ENCODE results near the gene GCSH. TPM values are rescaled to one million over a fixed set of nuclear protein-coding genes. Genes with fewer than 3 reads are reported as not detected.

GCSH gene
- polyA plus RNA-seq, 1 donor from 2014 or later = 81.8 TPM

DNA sequence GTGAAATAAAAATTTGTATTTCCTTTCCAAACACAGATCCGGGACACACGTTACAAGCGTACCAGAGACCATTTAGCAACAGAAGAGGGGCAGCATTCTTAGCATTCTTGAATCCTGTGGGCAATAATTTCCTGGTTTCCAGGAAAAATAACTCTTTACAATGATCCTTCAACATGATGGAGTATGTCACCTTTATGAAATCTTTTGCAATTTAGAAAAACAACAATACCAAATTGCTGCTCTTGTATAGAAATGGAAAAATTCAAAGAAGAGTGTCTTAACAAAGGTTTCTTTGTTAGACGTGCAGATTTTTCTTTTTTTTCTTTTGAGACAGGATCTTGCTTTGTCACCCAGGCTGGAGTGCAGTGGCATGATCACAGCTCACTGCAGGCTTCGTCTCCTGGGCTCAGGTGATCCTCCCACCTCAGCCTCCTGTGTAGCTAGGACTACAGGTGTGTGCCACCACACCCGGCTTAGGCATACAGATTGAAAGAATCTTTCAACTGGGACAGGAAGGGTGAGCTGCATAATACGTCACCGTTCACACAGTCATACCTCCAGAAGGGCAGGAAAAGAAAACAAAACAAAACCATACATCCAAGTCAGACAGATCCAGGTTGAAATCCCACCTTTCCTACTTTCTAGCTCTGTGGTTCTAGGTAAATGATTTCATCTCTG, 10.8 kb upstream of the GCSH start:
- H3K4me3 ChIP-seq (ENCODE audit: low read length) = no peak overlapping the region
- no peaks in the 10 kb centered on the region for H3K36me3 ChIP-seq (ENCODE audit: insufficient read depth, low read length)
- H3F3A ChIP-seq (ENCODE audit: insufficient read depth, low read length, poor library complexity, severe bottlenecking) = no peaks in the 10 kb centered on the region
- no peaks in the 10 kb centered on the region for H3K27me3 ChIP-seq (ENCODE audit: insufficient read depth, low read depth, low read length)
- no peak overlapping the region for H2AFZ ChIP-seq (ENCODE audit: low read depth, low read length)
- no peaks in the 10 kb centered on the region for H3K9me3 ChIP-seq (ENCODE audit: low read length)
- no peaks in the 10 kb centered on the region for H4K20me1 ChIP-seq (ENCODE audit: insufficient read depth)
- H3K4me2 ChIP-seq (ENCODE audit: low read length) = no peak overlapping the region
- no peaks in the 10 kb centered on the region for H3K9me2 ChIP-seq (ENCODE audit: insufficient read depth, low read length)
- no peak for TF ChIP-seq TAF1 (IDR thresholded peaks at IDR 0.05; ENCODE audit: low read depth)
- TF ChIP-seq RAD21 (conservative IDR thresholded peaks at IDR 0.05) = no peak
- TF ChIP-seq, protein P1, sequence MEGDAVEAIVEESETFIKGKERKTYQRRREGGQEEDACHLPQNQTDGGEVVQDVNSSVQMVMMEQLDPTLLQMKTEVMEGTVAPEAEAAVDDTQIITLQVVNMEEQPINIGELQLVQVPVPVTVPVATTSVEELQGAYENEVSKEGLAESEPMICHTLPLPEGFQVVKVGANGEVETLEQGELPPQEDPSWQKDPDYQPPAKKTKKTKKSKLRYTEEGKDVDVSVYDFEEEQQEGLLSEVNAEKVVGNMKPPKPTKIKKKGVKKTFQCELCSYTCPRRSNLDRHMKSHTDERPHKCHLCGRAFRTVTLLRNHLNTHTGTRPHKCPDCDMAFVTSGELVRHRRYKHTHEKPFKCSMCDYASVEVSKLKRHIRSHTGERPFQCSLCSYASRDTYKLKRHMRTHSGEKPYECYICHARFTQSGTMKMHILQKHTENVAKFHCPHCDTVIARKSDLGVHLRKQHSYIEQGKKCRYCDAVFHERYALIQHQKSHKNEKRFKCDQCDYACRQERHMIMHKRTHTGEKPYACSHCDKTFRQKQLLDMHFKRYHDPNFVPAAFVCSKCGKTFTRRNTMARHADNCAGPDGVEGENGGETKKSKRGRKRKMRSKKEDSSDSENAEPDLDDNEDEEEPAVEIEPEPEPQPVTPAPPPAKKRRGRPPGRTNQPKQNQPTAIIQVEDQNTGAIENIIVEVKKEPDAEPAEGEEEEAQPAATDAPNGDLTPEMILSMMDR (IDR thresholded peaks at IDR 0.05; ENCODE audit: poor library complexity, severe bottlenecking) = no peak
- no peak overlapping the region for H3K9ac ChIP-seq (ENCODE audit: low read length)
- no peaks in the 10 kb centered on the region for H3K79me2 ChIP-seq (replicated peaks; ENCODE audit: insufficient read depth, low read length)
- H3K27ac ChIP-seq (ENCODE audit: low read length) = no peak overlapping the region

DNA sequence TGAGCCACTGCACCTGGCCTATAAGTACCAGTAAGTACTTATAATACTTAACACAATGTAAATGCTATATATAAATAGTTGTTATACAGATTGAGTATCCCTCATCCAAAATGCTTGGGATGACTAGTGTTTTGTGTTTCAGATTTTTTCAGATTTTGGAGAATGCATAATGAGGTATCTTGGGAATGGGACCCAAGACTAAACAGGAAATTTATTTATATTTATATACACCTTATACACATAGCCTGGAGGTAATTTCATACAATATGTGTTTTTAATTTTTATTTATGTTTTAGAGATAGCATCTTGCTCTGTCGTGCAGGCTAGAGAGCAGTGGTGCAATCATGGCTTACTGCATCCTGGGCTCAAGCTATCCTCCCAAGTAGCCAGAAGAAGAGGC, 9.8 kb upstream of the GCSH start:
- TF ChIP-seq, protein P2, sequence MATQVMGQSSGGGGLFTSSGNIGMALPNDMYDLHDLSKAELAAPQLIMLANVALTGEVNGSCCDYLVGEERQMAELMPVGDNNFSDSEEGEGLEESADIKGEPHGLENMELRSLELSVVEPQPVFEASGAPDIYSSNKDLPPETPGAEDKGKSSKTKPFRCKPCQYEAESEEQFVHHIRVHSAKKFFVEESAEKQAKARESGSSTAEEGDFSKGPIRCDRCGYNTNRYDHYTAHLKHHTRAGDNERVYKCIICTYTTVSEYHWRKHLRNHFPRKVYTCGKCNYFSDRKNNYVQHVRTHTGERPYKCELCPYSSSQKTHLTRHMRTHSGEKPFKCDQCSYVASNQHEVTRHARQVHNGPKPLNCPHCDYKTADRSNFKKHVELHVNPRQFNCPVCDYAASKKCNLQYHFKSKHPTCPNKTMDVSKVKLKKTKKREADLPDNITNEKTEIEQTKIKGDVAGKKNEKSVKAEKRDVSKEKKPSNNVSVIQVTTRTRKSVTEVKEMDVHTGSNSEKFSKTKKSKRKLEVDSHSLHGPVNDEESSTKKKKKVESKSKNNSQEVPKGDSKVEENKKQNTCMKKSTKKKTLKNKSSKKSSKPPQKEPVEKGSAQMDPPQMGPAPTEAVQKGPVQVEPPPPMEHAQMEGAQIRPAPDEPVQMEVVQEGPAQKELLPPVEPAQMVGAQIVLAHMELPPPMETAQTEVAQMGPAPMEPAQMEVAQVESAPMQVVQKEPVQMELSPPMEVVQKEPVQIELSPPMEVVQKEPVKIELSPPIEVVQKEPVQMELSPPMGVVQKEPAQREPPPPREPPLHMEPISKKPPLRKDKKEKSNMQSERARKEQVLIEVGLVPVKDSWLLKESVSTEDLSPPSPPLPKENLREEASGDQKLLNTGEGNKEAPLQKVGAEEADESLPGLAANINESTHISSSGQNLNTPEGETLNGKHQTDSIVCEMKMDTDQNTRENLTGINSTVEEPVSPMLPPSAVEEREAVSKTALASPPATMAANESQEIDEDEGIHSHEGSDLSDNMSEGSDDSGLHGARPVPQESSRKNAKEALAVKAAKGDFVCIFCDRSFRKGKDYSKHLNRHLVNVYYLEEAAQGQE (IDR thresholded peaks at IDR 0.05; ENCODE audit: borderline replicate concordance) = no peak
- TF ChIP-seq, protein P1 (IDR thresholded peaks at IDR 0.05; ENCODE audit: poor library complexity, severe bottlenecking) = no peak
- TF ChIP-seq RAD21 (conservative IDR thresholded peaks at IDR 0.05) (no peak), POLR2AphosphoS5 (IDR thresholded peaks at IDR 0.05) (no peak), EZH2 (IDR thresholded peaks at IDR 0.05; ENCODE audit: borderline replicate concordance, insufficient read depth, low read length, poor library complexity, severe bottlenecking) (no peak), EP300 (conservative IDR thresholded peaks at IDR 0.05; ENCODE audit: poor library complexity, severe bottlenecking) (no peak), SMC3 (conservative IDR thresholded peaks at IDR 0.05; ENCODE audit: poor library complexity) (no peak), TAF1 (IDR thresholded peaks at IDR 0.05; ENCODE audit: low read depth) (no peak), MXI1 (conservative IDR thresholded peaks at IDR 0.05; ENCODE audit: poor library complexity, severe bottlenecking) (no peak)
- no peak overlapping the region for H3K9ac ChIP-seq (ENCODE audit: low read length)
- H3K4me3 ChIP-seq (ENCODE audit: low read length) = no peak overlapping the region
- H3K27me3 ChIP-seq (ENCODE audit: insufficient read depth, low read depth, low read length) = no peaks in the 10 kb centered on the region
- H3K4me2 ChIP-seq (ENCODE audit: low read length) = no peak overlapping the region
- no peaks in the 10 kb centered on the region for H3K9me2 ChIP-seq (ENCODE audit: insufficient read depth, low read length)
- no peak overlapping the region for H3K27ac ChIP-seq (ENCODE audit: low read length)
- no peaks in the 10 kb centered on the region for H3F3A ChIP-seq (ENCODE audit: insufficient read depth, low read length, poor library complexity, severe bottlenecking)
- H3K9me3 ChIP-seq (ENCODE audit: low read length) = no peaks in the 10 kb centered on the region
- no peaks in the 10 kb centered on the region for H4K20me1 ChIP-seq (ENCODE audit: insufficient read depth)
- H2AFZ ChIP-seq (ENCODE audit: low read depth, low read length) = no peak overlapping the region
- no peaks in the 10 kb centered on the region for H3K36me3 ChIP-seq (ENCODE audit: insufficient read depth, low read length)
- H3K79me2 ChIP-seq (replicated peaks; ENCODE audit: insufficient read depth, low read length) = no peaks in the 10 kb centered on the region
